ENCODE data around the gene TLE4. TPM values are rescaled to one million over a fixed set of nuclear protein-coding genes. Genes with fewer than 3 reads are reported as not detected.

TLE4 gene
- total and polyA plus RNA-seq, 2 donors from 2014 or later, result 5.5 to 35.7 TPM

DNA sequence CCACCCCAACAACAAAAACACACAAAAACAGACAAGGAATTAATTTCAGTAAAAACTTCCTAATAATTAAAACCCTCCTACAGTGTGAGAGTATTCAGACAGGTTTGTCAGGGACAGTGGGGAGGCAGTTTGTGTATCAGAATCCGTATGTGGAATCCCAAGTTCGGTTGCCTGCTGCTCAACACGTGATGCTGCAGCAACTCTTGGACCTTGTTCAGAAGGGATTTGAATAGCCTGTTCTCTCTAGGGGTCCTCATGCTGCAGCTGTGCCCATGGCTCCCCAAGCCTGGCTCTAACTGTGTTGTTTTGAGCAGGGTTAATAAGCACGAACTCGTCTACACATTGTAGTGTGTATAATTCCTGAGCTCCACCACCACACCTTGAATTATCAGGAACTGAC, 28.7 kb downstream of the TLE4 start:
- intact Hi-C loops (cut with DNase I), result no loop called here
- no peak for FAIRE-seq
- H3K4me3 ChIP-seq (ENCODE audit: low read length in 3 of 3), result no peak overlapping the region
- H3K9ac ChIP-seq (ENCODE audit: low read length in 3 of 3), result no peak overlapping the region
- TF ChIP-seq, protein P1, sequence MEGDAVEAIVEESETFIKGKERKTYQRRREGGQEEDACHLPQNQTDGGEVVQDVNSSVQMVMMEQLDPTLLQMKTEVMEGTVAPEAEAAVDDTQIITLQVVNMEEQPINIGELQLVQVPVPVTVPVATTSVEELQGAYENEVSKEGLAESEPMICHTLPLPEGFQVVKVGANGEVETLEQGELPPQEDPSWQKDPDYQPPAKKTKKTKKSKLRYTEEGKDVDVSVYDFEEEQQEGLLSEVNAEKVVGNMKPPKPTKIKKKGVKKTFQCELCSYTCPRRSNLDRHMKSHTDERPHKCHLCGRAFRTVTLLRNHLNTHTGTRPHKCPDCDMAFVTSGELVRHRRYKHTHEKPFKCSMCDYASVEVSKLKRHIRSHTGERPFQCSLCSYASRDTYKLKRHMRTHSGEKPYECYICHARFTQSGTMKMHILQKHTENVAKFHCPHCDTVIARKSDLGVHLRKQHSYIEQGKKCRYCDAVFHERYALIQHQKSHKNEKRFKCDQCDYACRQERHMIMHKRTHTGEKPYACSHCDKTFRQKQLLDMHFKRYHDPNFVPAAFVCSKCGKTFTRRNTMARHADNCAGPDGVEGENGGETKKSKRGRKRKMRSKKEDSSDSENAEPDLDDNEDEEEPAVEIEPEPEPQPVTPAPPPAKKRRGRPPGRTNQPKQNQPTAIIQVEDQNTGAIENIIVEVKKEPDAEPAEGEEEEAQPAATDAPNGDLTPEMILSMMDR (IDR thresholded peaks at IDR 0.05; ENCODE audit: borderline replicate concordance, extremely low read depth, insufficient read depth), result no peak
- H3K9me3 ChIP-seq (ENCODE audit: control insufficient read depth in 2 of 3, insufficient read depth in 1 of 3, low read length in 3 of 3), result peaks cover 0 to 4% (median 0%) of the 10 kb centered on the region in 3 donors
- H3K27me3 ChIP-seq (ENCODE audit: control insufficient read depth, insufficient read depth, low read length), result no peaks in the 10 kb centered on the region
- H3K36me3 ChIP-seq (ENCODE audit: control insufficient read depth in 2 of 3, insufficient read depth in 3 of 3, low read length in 3 of 3), result peaks cover 0 to 2% (median 0%) of the 10 kb centered on the region in 3 donors
- H3K4me1 ChIP-seq (ENCODE audit: control insufficient read depth in 2 of 3, insufficient read depth in 2 of 3, low read depth in 1 of 3, low read length in 3 of 3), result no peaks in the 10 kb centered on the region
- no peak for DNase-seq
- no peak overlapping the region for H3K27ac ChIP-seq (ENCODE audit: low read depth in 2 of 2, low read length in 2 of 2)

DNA sequence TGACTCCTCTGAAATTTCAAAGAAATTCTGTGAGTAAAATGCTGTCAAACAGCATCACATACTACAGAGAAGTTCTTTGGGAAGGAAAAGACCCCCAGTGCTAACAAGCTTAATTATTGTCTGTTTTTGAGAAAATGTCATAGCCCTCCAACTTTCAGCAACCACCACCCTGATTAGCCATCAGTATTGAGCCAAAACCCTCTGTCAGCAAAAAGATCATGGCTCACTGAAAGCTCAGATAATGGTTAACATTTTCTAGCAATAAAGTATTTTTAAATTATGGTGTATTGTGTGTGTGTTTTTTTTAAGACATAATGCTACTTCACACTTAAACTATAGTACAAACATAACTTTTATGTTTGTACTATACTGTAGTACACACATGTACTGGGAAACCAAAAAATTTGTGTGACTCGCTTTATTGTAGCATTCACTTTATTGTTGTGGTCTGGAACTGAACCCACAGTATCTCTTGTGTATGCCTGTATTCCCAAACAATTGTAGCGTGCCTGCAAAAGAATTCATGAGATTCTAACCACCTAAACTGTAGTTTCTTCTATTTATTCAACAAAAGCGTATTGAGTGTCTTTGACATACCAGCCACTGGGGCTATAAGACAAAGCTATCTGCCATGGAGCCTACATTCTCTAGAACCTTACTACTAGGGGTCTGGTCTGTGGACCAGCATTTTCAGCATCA, 31.6 kb downstream of the TLE4 start:
- no peak overlapping the region for H3K27ac ChIP-seq (ENCODE audit: low read depth in 2 of 2, low read length in 2 of 2)
- H3K9ac ChIP-seq (ENCODE audit: low read length in 3 of 3), result no peak overlapping the region
- no peak overlapping the region for H3K4me3 ChIP-seq (ENCODE audit: low read length in 3 of 3)
- DNase-seq (no peak), FAIRE-seq (no peak)
- no peaks in the 10 kb centered on the region for H3K27me3 ChIP-seq (ENCODE audit: control insufficient read depth, insufficient read depth, low read length)
- intact Hi-C loops (cut with DNase I), result no loop called here
- TF ChIP-seq, protein P1 (IDR thresholded peaks at IDR 0.05; ENCODE audit: borderline replicate concordance, extremely low read depth, insufficient read depth), result no peak
- peaks cover 0 to 4% (median 0%) of the 10 kb centered on the region in 3 donors for H3K9me3 ChIP-seq (ENCODE audit: control insufficient read depth in 2 of 3, insufficient read depth in 1 of 3, low read length in 3 of 3)
- no peaks in the 10 kb centered on the region for H3K4me1 ChIP-seq (ENCODE audit: control insufficient read depth in 2 of 3, insufficient read depth in 2 of 3, low read depth in 1 of 3, low read length in 3 of 3)
- H3K36me3 ChIP-seq (ENCODE audit: control insufficient read depth in 2 of 3, insufficient read depth in 3 of 3, low read length in 3 of 3), result peaks cover 0 to 2% (median 0%) of the 10 kb centered on the region in 3 donors

DNA sequence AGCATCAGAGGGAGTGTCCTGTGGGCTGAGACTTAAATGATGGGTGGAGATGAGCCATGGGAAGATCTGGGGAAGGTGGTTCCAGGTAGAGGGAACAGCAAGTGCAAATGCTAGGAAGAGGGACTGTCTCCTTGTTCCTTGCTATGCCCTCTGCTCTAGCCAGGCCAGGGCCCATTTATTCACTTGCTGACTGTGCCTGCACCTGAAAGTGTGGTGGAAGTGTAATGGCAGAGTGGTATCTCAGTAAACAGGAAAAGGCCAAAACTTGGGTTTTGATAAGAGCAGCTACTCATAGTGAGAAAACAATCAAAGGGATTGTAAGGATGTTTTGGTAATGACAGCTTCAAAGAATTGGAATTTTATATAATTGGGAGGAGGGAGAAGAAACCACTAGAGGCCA, 32.4 kb downstream of the TLE4 start:
- DNase-seq (no peak), FAIRE-seq (no peak)
- no peak overlapping the region for H3K27ac ChIP-seq (ENCODE audit: low read depth in 2 of 2, low read length in 2 of 2)
- intact Hi-C loops (cut with DNase I), result no loop called here
- H3K36me3 ChIP-seq (ENCODE audit: control insufficient read depth in 2 of 3, insufficient read depth in 3 of 3, low read length in 3 of 3), result peaks cover 0 to 2% (median 0%) of the 10 kb centered on the region in 3 donors
- no peak overlapping the region for H3K9ac ChIP-seq (ENCODE audit: low read length in 3 of 3)
- TF ChIP-seq, protein P1 (IDR thresholded peaks at IDR 0.05; ENCODE audit: borderline replicate concordance, extremely low read depth, insufficient read depth), result no peak
- H3K9me3 ChIP-seq (ENCODE audit: control insufficient read depth in 2 of 3, insufficient read depth in 1 of 3, low read length in 3 of 3), result peaks cover 0 to 4% (median 0%) of the 10 kb centered on the region in 3 donors
- no peak overlapping the region for H3K4me3 ChIP-seq (ENCODE audit: low read length in 3 of 3)
- H3K4me1 ChIP-seq (ENCODE audit: control insufficient read depth in 2 of 3, insufficient read depth in 2 of 3, low read depth in 1 of 3, low read length in 3 of 3), result no peaks in the 10 kb centered on the region
- H3K27me3 ChIP-seq (ENCODE audit: control insufficient read depth, insufficient read depth, low read length), result no peaks in the 10 kb centered on the region
